Skeletal muscle satellite cell (primary cell): ENCODE data around the gene SNRNP48.

Experiments used
- H3K27me3 ChIP-seq: 2 replicates; pipeline ENCODE4 v1.7.0; 2013; ENCODE audit warnings: low read length; ENCODE audit not compliant: control insufficient read depth, insufficient read depth
- H3K36me3 ChIP-seq: 2 replicates; pipeline ENCODE4 v1.7.0; 2013; ENCODE audit warnings: mild to moderate bottlenecking, control low read depth, low read length; ENCODE audit not compliant: insufficient read depth
- H3K4me1 ChIP-seq: 2 replicates; pipeline ENCODE4 v1.7.0; 2013; ENCODE audit warnings: low read length; ENCODE audit not compliant: control insufficient read depth, insufficient read depth
- H3K4me2 ChIP-seq: 2 replicates; pipeline ENCODE4 v1.7.0; 2013; ENCODE audit warnings: mild to moderate bottlenecking, low read length
- H3K4me3 ChIP-seq: 2 replicates; pipeline ENCODE4 v1.7.0; 2013; ENCODE audit warnings: low read length
- H3K9ac ChIP-seq: 2 replicates; pipeline ENCODE4 v1.7.0; 2013; ENCODE audit warnings: mild to moderate bottlenecking, low read depth, low read length, moderate library complexity
- H3K9me3 ChIP-seq: replicated peaks from 2 replicates; pipeline ENCODE4 v1.7.0; 2013; ENCODE audit warnings: mild to moderate bottlenecking, control low read depth, low read length

The SNRNP48 gene

GRCh38 chr6:7615611-7616383, 25.8 kb downstream of the SNRNP48 start:
- Histone ChIP-seq H3K4me3 (no peak overlapping the region), H3K4me1 (peaks cover 10% of the 10 kb centered on the region), H3K9ac (no peak overlapping the region), H3K36me3 (peaks cover 15% of the 10 kb centered on the region), H3K9me3 (no peaks in the 10 kb centered on the region), H3K27me3 (no peaks in the 10 kb centered on the region), H3K4me2 (peak overlapping the region; percentile 55)

GRCh38 chr6:7617801-7618764, 28.1 kb downstream of the SNRNP48 start:
- Histone ChIP-seq H3K4me3 (no peak overlapping the region), H3K27me3 (no peaks in the 10 kb centered on the region), H3K36me3 (no peaks in the 10 kb centered on the region), H3K4me2 (peak overlapping the region; percentile 39), H3K4me1 (peaks cover 10% of the 10 kb centered on the region), H3K9ac (peak overlapping the region; percentile 21), H3K9me3 (no peaks in the 10 kb centered on the region)

- Histone ChIP-seq H3K36me3 (no peaks in the 10 kb centered on the region), H3K9me3 (no peaks in the 10 kb centered on the region), H3K9ac (no peak overlapping the region), H3K4me1 (peaks cover 10% of the 10 kb centered on the region), H3K4me3 (no peak overlapping the region), H3K27me3 (no peaks in the 10 kb centered on the region), H3K4me2 (no peak overlapping the region)
Observed at GRCh38 chr6:7621761-7622160, 31.8 kb downstream of the SNRNP48 start.

- no peaks in the 10 kb centered on the region for H3K36me3 ChIP-seq
- H3K4me3 ChIP-seq: no peak overlapping the region
- H3K4me1 ChIP-seq: no peaks in the 10 kb centered on the region
- no peak overlapping the region for H3K4me2 ChIP-seq
- H3K9ac ChIP-seq: no peak overlapping the region
- no peaks in the 10 kb centered on the region for H3K9me3 ChIP-seq
- no peaks in the 10 kb centered on the region for H3K27me3 ChIP-seq
Observed at GRCh38 chr6:7624796-7625710, 35.1 kb downstream of the SNRNP48 start.

GRCh38 chr6:7628479-7628878, 38.5 kb downstream of the SNRNP48 start:
- no peaks in the 10 kb centered on the region for H3K36me3 ChIP-seq

GRCh38 chr6:7628909-7629308, 38.9 kb downstream of the SNRNP48 start:
- Histone ChIP-seq H3K4me1 (no peaks in the 10 kb centered on the region), H3K4me2 (no peak overlapping the region), H3K36me3 (no peaks in the 10 kb centered on the region), H3K27me3 (no peaks in the 10 kb centered on the region), H3K4me3 (no peak overlapping the region), H3K9me3 (no peaks in the 10 kb centered on the region), H3K9ac (no peak overlapping the region)

More at GRCh38 chr6:7628479-7628878, 38.5 kb downstream of the SNRNP48 start:
- H3K9ac ChIP-seq: no peak overlapping the region
- H3K9me3 ChIP-seq: no peaks in the 10 kb centered on the region
- H3K4me3 ChIP-seq: no peak overlapping the region
- no peak overlapping the region for H3K4me2 ChIP-seq
- no peaks in the 10 kb centered on the region for H3K4me1 ChIP-seq
- no peaks in the 10 kb centered on the region for H3K27me3 ChIP-seq

GRCh38 chr6:7629321-7629720, 39.3 kb downstream of the SNRNP48 start:
- H3K36me3 ChIP-seq: no peaks in the 10 kb centered on the region
- H3K27me3 ChIP-seq: no peaks in the 10 kb centered on the region
- H3K9me3 ChIP-seq: no peaks in the 10 kb centered on the region
- no peak overlapping the region for H3K4me3 ChIP-seq
- no peak overlapping the region for H3K9ac ChIP-seq
- no peaks in the 10 kb centered on the region for H3K4me1 ChIP-seq
- H3K4me2 ChIP-seq: no peak overlapping the region

- H3K9me3 ChIP-seq: no peaks in the 10 kb centered on the region
- H3K27me3 ChIP-seq: no peaks in the 10 kb centered on the region
- no peak overlapping the region for H3K4me3 ChIP-seq
- no peak overlapping the region for H3K4me2 ChIP-seq
- H3K36me3 ChIP-seq: no peaks in the 10 kb centered on the region
- no peaks in the 10 kb centered on the region for H3K4me1 ChIP-seq
- no peak overlapping the region for H3K9ac ChIP-seq
Observed at GRCh38 chr6:7630792-7631191, 40.8 kb downstream of the SNRNP48 start.

- no peak overlapping the region for H3K4me3 ChIP-seq
- no peaks in the 10 kb centered on the region for H3K4me1 ChIP-seq
- H3K27me3 ChIP-seq: no peaks in the 10 kb centered on the region
- no peaks in the 10 kb centered on the region for H3K9me3 ChIP-seq
- no peaks in the 10 kb centered on the region for H3K36me3 ChIP-seq
- H3K4me2 ChIP-seq: no peak overlapping the region
- no peak overlapping the region for H3K9ac ChIP-seq
Observed at GRCh38 chr6:7631466-7631865, 41.5 kb downstream of the SNRNP48 start.

GRCh38 chr6:7632501-7633290, 42.7 kb downstream of the SNRNP48 start:
- no peaks in the 10 kb centered on the region for H3K4me1 ChIP-seq
- no peak overlapping the region for H3K9ac ChIP-seq
- H3K4me2 ChIP-seq: no peak overlapping the region
- H3K27me3 ChIP-seq: no peaks in the 10 kb centered on the region
- no peak overlapping the region for H3K4me3 ChIP-seq
- no peaks in the 10 kb centered on the region for H3K36me3 ChIP-seq
- H3K9me3 ChIP-seq: no peaks in the 10 kb centered on the region
